A549 (cell line): ENCODE data around the gene POLR1B.

Experiments used
- CTCF ChIP-seq: fragments of >200 bp; sonication (Bioruptor Twin); formaldehyde crosslinking; IDR thresholded peaks from 3 replicates; pipeline ENCODE4 v1.5.1; 2016
- EP300 ChIP-seq, 2 experiments: fragments of >200 bp; sonication (Bioruptor Twin); formaldehyde crosslinking; IDR thresholded peaks; 2 replicates in 1 of 2; 3 replicates in 1 of 2; pipeline ENCODE4 v1.6.1; 2016 to 2017
- ESRRA ChIP-seq: fragments of 150-350 bp; IDR thresholded peaks from 2 replicates; pipeline ENCODE4 v1.6.1; 2014; ENCODE audit warnings: mild to moderate bottlenecking, low read length, borderline replicate concordance
- FOSB ChIP-seq: fragments of 250-450 bp; sonication (Bioruptor Pico); IDR thresholded peaks from 2 replicates; pipeline ENCODE4 v1.5.0; 2020; ENCODE audit warnings: mild to moderate bottlenecking, moderate library complexity
- GATA3 ChIP-seq: IDR thresholded peaks from 2 replicates; pipeline ENCODE4 v1.6.1; 2012; ENCODE audit warnings: borderline replicate concordance
- HEYL ChIP-seq: fragments of 250-450 bp; sonication (Bioruptor Pico); IDR thresholded peaks from 2 replicates; pipeline ENCODE4 v1.8.0; 2021; ENCODE audit warnings: mild to moderate bottlenecking, moderate library complexity
- KDM5A ChIP-seq: fragments of 200-600 bp; sonication (generic); IDR thresholded peaks from 2 replicates; pipeline ENCODE4 v1.6.1; 2016; ENCODE audit warnings: antibody characterized with exemption, mild to moderate bottlenecking
- MAX ChIP-seq: IDR thresholded peaks from 2 replicates; pipeline ENCODE4 v1.6.1; 2012
- PBX3 ChIP-seq: IDR thresholded peaks from 2 replicates; pipeline ENCODE4 v1.6.1; 2012
- POLR2A ChIP-seq: IDR thresholded peaks from 2 replicates; pipeline ENCODE4 v1.6.1; 2012; ENCODE audit warnings: mild to moderate bottlenecking, low read length
- SMC3 ChIP-seq: fragments of >200 bp; sonication (Bioruptor Twin); formaldehyde crosslinking; IDR thresholded peaks from 3 replicates; pipeline ENCODE4 v1.6.1; 2018; ENCODE audit warnings: inconsistent platforms
- SREBF2 ChIP-seq: fragments of 450-650 bp; IDR thresholded peaks from 2 replicates; pipeline ENCODE4 v1.6.1; 2014; ENCODE audit warnings: mild to moderate bottlenecking, moderate library complexity
- USF2 ChIP-seq: fragments of 450-650 bp; IDR thresholded peaks from 2 replicates; pipeline ENCODE4 v1.6.1; 2014; ENCODE audit warnings: antibody characterized with exemption

GRCh38 chr2:112528541-112528940 is 13.7 kb upstream of the POLR1B start:
- no peak for TF ChIP-seq MAX
- no peak for TF ChIP-seq EP300 (IDR thresholded peaks at IDR 0.05)
- TF ChIP-seq FOSB (CRISPR knock-in tag) = no peak
- no peak for TF ChIP-seq CTCF
- TF ChIP-seq POLR2A = no peak
- TF ChIP-seq SREBF2 = no peak
- no peak for TF ChIP-seq SMC3
- TF ChIP-seq KDM5A = no peak
- no peak for TF ChIP-seq USF2
- TF ChIP-seq GATA3 = no peak
- no peak for TF ChIP-seq HEYL
- TF ChIP-seq ESRRA = no peak
- TF ChIP-seq PBX3 = no peak
